Endodermal cell (in vitro differentiated cells): ENCODE data around the gene PMEPA1. TPM values are rescaled to one million over a fixed set of nuclear protein-coding genes. Genes with fewer than 3 reads are reported as not detected.

Experiments
- DNase-seq: peaks from one replicate; pipeline ENCODE4 v3.0.0-alpha.2; 2017
- H3K27ac ChIP-seq: 2 replicates; pipeline ENCODE4 v1.5.1; 2013; ENCODE audit warnings: mild to moderate bottlenecking, low read depth, low read length, moderate library complexity
- H3K27me3 ChIP-seq: 2 replicates; pipeline ENCODE4 v1.6.1; 2013; ENCODE audit warnings: mild to moderate bottlenecking, low read length, moderate library complexity; ENCODE audit not compliant: insufficient read depth, control insufficient read depth, poor library complexity, severe bottlenecking
- H3K36me3 ChIP-seq: 2 replicates; pipeline ENCODE4 v1.7.0; 2013; ENCODE audit warnings: mild to moderate bottlenecking, low read length, moderate library complexity; ENCODE audit not compliant: control insufficient read depth, insufficient read depth
- H3K4me1 ChIP-seq: one replicate; pipeline ENCODE4 v1.7.0; 2013; ENCODE audit warnings: low read length; ENCODE audit not compliant: control insufficient read depth, insufficient read depth
- H3K4me3 ChIP-seq: 2 replicates; pipeline ENCODE4 v1.5.1; 2013; ENCODE audit warnings: mild to moderate bottlenecking, low read length, moderate library complexity
- H3K9ac ChIP-seq: 2 replicates; pipeline ENCODE4 v1.6.1; 2013; ENCODE audit warnings: mild to moderate bottlenecking, low read length, moderate library complexity; ENCODE audit not compliant: poor library complexity, severe bottlenecking; ENCODE audit errors: extremely low read depth
- H3K9me3 ChIP-seq: 2 replicates; pipeline ENCODE4 v1.6.1; 2013; ENCODE audit warnings: mild to moderate bottlenecking, low read length, moderate library complexity; ENCODE audit not compliant: control insufficient read depth
- H3K27ac Mint-ChIP-seq: 2 replicates; pipeline ENCODE4 v1.8.0; 2020; ENCODE audit warnings: mixed read lengths
- H3K27me3 Mint-ChIP-seq: 2 replicates; pipeline ENCODE4 v1.8.0; 2021; ENCODE audit warnings: mild to moderate bottlenecking, mixed read lengths; ENCODE audit not compliant: insufficient read depth
- H3K36me3 Mint-ChIP-seq: 2 replicates; pipeline ENCODE4 v1.8.0; 2020; ENCODE audit warnings: low read depth, mixed read lengths
- H3K4me1 Mint-ChIP-seq: 2 replicates; pipeline ENCODE4 v1.8.0; 2020; ENCODE audit warnings: mixed read lengths
- H3K4me3 Mint-ChIP-seq: 2 replicates; pipeline ENCODE4 v1.8.0; 2020; ENCODE audit warnings: mild to moderate bottlenecking, moderate library complexity, mixed read lengths
- H3K9me3 Mint-ChIP-seq: 2 replicates; pipeline ENCODE4 v1.8.0; 2020; ENCODE audit warnings: mild to moderate bottlenecking, mixed read lengths
- WGBS, 2 experiments: methylation state at CpG; one replicate each; pipeline versions ENCODE4 v1.1.5 to v1.1.7; 2013; ENCODE audit warnings: missing lambda C conversion rate in 2 of 2, mixed read lengths in 1 of 2; ENCODE audit not compliant: insufficient coverage in 1 of 2, insufficient read length in 1 of 2; 5-methylcytosine and 5-hydroxymethylcytosine counted together
- total RNA-seq, 2 donors: library from RNA; stranded (reverse); fragmentation: NEBNext Ultra II Directional in 1 of 2; extraction: Animal tissue kit (Norgen Biotek cat#: 25700) in 1 of 2; gene quantifications; 2 replicates in 1 of 2; 3 replicates in 1 of 2; pipeline ENCODE4 v1.2.1, GENCODE V29; 2021
- TF ChIP-seq, protein P1 (sequence below): fragments of 200-600 bp; sonication (generic); conservative IDR thresholded peaks from 2 replicates; pipeline ENCODE4 v1.5.0; 2021; ENCODE audit warnings: antibody characterized with exemption, mild to moderate bottlenecking

Gene PMEPA1
- total RNA-seq, 2 donors from 2014 or later, result 18.8 to 37.4 TPM

GRCh38 chr20:57653910-57654309, 55.9 kb downstream of the PMEPA1 start:
- Histone ChIP-seq H3K9ac (no peak overlapping the region), H3K27ac (no peak overlapping the region), H3K36me3 (peaks cover 74% of the 10 kb centered on the region), H3K9me3 (no peaks in the 10 kb centered on the region), H3K27me3 (no peaks in the 10 kb centered on the region), H3K4me1 (peaks cover 7% of the 10 kb centered on the region), H3K4me3 (no peak overlapping the region)
- Mint-ChIP-seq H3K4me1 (peaks cover 26% of the 10 kb centered on the region), H3K4me3 (no peak overlapping the region), H3K27me3 (peaks cover 3% of the 10 kb centered on the region), H3K36me3 (peaks cover 34% of the 10 kb centered on the region), H3K9me3 (no peaks in the 10 kb centered on the region), H3K27ac (no peak overlapping the region)
- WGBS, 2 experiments, result 77 to 94% methylated on average over 2 to 4 of the region's 5 CpGs
- TF ChIP-seq, protein P1, sequence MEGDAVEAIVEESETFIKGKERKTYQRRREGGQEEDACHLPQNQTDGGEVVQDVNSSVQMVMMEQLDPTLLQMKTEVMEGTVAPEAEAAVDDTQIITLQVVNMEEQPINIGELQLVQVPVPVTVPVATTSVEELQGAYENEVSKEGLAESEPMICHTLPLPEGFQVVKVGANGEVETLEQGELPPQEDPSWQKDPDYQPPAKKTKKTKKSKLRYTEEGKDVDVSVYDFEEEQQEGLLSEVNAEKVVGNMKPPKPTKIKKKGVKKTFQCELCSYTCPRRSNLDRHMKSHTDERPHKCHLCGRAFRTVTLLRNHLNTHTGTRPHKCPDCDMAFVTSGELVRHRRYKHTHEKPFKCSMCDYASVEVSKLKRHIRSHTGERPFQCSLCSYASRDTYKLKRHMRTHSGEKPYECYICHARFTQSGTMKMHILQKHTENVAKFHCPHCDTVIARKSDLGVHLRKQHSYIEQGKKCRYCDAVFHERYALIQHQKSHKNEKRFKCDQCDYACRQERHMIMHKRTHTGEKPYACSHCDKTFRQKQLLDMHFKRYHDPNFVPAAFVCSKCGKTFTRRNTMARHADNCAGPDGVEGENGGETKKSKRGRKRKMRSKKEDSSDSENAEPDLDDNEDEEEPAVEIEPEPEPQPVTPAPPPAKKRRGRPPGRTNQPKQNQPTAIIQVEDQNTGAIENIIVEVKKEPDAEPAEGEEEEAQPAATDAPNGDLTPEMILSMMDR, result no peak
- no peak for DNase-seq

DNA sequence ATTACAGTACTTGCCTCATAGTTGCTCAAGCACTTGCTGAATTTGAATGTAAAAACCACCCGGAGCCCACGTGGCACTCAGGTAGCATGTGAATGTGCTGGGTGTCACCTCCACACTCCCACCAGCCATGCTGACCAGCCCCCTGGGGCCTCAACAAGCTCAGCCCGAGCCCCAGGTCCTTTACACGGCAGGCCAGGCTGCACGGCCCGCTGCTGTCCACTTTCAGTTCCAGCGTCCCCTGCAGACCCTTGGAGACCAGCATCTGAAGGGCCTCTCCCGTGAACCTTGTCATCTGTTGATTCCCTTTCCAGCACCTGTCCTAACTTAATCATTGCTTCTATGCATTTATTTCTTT, 56.3 kb downstream of the PMEPA1 start:
- Mint-ChIP-seq H3K36me3 (peaks cover 36% of the 10 kb centered on the region), H3K27ac (no peak overlapping the region), H3K27me3 (peaks cover 3% of the 10 kb centered on the region), H3K4me1 (peaks cover 26% of the 10 kb centered on the region), H3K4me3 (no peak overlapping the region), H3K9me3 (no peaks in the 10 kb centered on the region)
- Histone ChIP-seq H3K27ac (peak overlapping the region; percentile 19), H3K36me3 (peaks cover 75% of the 10 kb centered on the region), H3K9ac (no peak overlapping the region), H3K9me3 (no peaks in the 10 kb centered on the region), H3K4me1 (peaks cover 7% of the 10 kb centered on the region), H3K27me3 (no peaks in the 10 kb centered on the region), H3K4me3 (no peak overlapping the region)
- 90 to 92% methylated on average over 7 to 8 of the region's 8 CpGs for WGBS, 2 experiments
- no peak for DNase-seq
- TF ChIP-seq, protein P1, result no peak

DNA sequence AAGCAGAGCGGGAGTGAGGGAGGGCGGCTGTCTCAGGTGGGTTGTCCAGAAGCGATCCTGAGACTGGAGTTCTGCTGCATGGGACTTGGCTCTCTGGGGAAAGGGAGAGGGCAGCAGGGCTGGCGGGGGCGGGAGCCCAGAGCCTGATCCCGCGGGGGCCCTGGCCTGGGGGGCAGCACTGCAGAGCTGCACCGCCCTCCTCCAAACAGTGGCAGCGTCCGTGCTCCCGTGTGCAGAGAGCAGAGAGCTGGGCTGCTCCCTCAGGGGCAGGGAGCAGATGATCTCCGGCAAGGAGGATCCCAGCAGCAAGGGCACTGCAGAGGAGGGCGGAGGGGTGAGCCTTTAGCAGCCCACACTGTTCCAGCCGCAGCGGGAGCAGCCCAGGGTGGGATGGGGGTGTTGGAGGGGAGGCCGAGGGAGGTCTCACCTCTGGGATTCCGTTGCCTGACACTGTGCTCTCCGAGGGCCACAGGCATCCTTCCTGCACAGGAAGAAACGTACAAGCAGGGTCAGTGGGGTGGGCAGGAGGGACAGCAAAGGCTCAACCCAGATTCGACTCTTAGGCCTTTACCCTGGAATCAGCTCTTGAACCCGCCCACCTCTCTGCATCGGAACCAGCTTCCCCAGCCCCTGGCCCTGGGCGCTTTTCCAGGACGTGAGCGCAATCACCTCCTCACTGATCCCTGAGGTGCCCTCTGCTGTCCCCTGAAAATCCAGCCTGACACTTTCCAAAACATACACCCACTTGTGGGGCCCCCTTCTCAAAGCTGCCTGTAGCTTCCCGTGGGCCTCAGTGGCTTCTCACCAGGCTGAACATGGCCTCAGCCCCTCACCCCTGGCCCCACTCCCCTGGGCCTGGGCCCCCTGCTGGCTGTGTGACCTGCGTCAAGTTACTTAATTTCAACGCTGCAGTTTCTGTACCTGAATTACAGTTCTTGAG, 56.9 kb downstream of the PMEPA1 start:
- Mint-ChIP-seq H3K27me3 (peaks cover 6% of the 10 kb centered on the region), H3K4me3 (no peak overlapping the region), H3K4me1 (peaks cover 26% of the 10 kb centered on the region), H3K27ac (no peak overlapping the region), H3K9me3 (no peaks in the 10 kb centered on the region), H3K36me3 (peaks cover 35% of the 10 kb centered on the region)
- TF ChIP-seq, protein P1, result peak; percentile 16
- Histone ChIP-seq H3K9me3 (no peaks in the 10 kb centered on the region), H3K4me3 (no peak overlapping the region), H3K4me1 (peaks cover 7% of the 10 kb centered on the region), H3K27ac (peak overlapping the region; percentile 19), H3K36me3 (peaks cover 69% of the 10 kb centered on the region), H3K27me3 (no peaks in the 10 kb centered on the region), H3K9ac (no peak overlapping the region)
- WGBS, 2 experiments, result 95 to 97% methylated on average over 11 to 28 of the region's 28 CpGs
- DNase-seq, result no peak
